Bronchial epithelial cell (primary cell): ENCODE measurements around the gene POMGNT2. TPM values are rescaled to one million over a fixed set of nuclear protein-coding genes. Genes with fewer than 3 reads are reported as not detected.
"Not testable (repeated sequence)": the region's sequence is repeated elsewhere in the genome, so short reads cannot be mapped to it uniquely, and the experiment has no call there.

Experiments used
- DNase-seq: peaks from one replicate; pipeline ENCODE4 v3.0.0-alpha.2; 2010; ENCODE audit warnings: low read depth
- FAIRE-seq: peaks from 2 replicates; lab custom pipeline; 2011; peaks lifted over from hg19 to GRCh38; lab: Jason Lieb, UNC
- H3K27me3 ChIP-seq: 2 replicates; pipeline ENCODE4 v1.5.1; 2011; ENCODE audit warnings: low read length; ENCODE audit not compliant: control insufficient read depth, insufficient read depth
- H3K36me3 ChIP-seq: 2 replicates; pipeline ENCODE4 v1.5.1; 2011; ENCODE audit warnings: low read length; ENCODE audit not compliant: control insufficient read depth, insufficient read depth
- H3K4me3 ChIP-seq: 2 replicates; pipeline ENCODE4 v1.5.1; 2011; ENCODE audit warnings: mild to moderate bottlenecking, low read depth, low read length, control low read depth
- CTCF ChIP-seq: IDR thresholded peaks from 2 replicates; pipeline ENCODE4 v1.5.1; 2011; ENCODE audit warnings: mild to moderate bottlenecking, moderate library complexity, low read length, control low read depth, inconsistent platforms; ENCODE audit not compliant: insufficient read depth, severe bottlenecking
- total RNA-seq: library from RNA; depleted of rRNA; stranded (reverse); fragments of >200 nt; gene quantifications from 2 replicates; pipeline ENCODE4 v1.2.1, GENCODE V29; 2014

Gene POMGNT2
- total RNA-seq, 1 donor from 2014 or later: 8.2 TPM

- DNase-seq: no peak
- no peaks in the 10 kb centered on the region for H3K36me3 ChIP-seq
- no peak for FAIRE-seq
- no peaks in the 10 kb centered on the region for H3K27me3 ChIP-seq
- no peak for TF ChIP-seq CTCF
- H3K4me3 ChIP-seq: no peak overlapping the region
Observed at GRCh38 chr3:43074482-43074881, 31.4 kb downstream of the POMGNT2 start.

DNA sequence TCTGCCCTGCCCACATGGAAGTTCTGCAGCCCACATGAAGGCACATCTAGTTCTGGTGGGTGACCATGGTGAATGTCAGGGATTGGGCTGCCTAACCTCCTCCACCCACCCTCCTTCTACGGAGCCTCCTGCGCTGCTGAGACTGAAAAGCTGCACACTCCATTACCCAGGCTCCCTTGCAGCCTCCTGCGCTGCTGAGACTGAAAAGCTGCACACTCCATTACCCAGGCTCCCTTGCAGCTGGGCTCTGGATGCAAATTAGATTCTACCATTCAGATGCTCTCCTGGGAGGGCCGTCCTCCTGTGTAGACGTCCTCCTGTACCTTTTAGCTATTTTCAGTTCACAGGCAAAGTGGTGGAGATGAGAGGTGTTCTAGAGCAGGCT, 32.1 kb downstream of the POMGNT2 start:
- FAIRE-seq (peak; percentile 43), DNase-seq (no peak)
- TF ChIP-seq CTCF: no peak
- no peak overlapping the region for H3K4me3 ChIP-seq
- H3K27me3 ChIP-seq: no peaks in the 10 kb centered on the region
- H3K36me3 ChIP-seq: no peaks in the 10 kb centered on the region

GRCh38 chr3:43073116-43073835, 32.6 kb downstream of the POMGNT2 start:
- FAIRE-seq: no peak
- H3K27me3 ChIP-seq: no peaks in the 10 kb centered on the region
- no peak for DNase-seq
- H3K4me3 ChIP-seq: no peak overlapping the region
- no peak for TF ChIP-seq CTCF
- H3K36me3 ChIP-seq: no peaks in the 10 kb centered on the region

- DNase-seq: no peak
Observed at GRCh38 chr3:43072361-43072760, 33.5 kb downstream of the POMGNT2 start.

GRCh38 chr3:43071313-43071893, 34.5 kb downstream of the POMGNT2 start:
- no peaks in the 10 kb centered on the region for H3K36me3 ChIP-seq
- FAIRE-seq (peak; percentile 66), DNase-seq (no peak)
- no peak overlapping the region for H3K4me3 ChIP-seq
- TF ChIP-seq CTCF: peak; percentile 31
- no peaks in the 10 kb centered on the region for H3K27me3 ChIP-seq

More at GRCh38 chr3:43072361-43072760, 33.5 kb downstream of the POMGNT2 start:
- TF ChIP-seq CTCF: no peak
- no peak for FAIRE-seq
- Histone ChIP-seq H3K36me3 (no peaks in the 10 kb centered on the region), H3K27me3 (no peaks in the 10 kb centered on the region), H3K4me3 (no peak overlapping the region)

DNA sequence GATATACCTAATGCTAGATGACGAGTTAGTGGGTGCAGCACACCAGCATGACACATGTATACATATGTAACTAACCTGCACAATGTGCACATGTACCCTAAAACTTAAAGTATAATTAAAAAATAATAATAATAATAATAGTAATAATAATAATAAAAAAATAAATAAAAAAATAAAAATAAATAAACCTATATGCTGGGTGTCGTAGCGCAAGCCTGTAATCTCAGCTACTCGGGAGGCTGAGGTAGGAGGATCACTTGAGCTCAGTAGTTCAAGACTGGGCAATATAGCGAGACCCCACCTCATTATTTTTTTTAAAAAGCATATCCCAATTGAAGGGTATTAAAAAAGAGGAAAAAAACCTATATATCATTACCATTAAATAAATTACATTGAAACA, 35.2 kb downstream of the POMGNT2 start:
- not testable (repeated sequence) for H3K4me3 ChIP-seq, H3K36me3 ChIP-seq, FAIRE-seq, H3K27me3 ChIP-seq, DNase-seq
